H1 (cell line): ENCODE data around the gene SCN2B. TPM values are rescaled to one million over a fixed set of nuclear protein-coding genes. Genes with fewer than 3 reads are reported as not detected.

Source experiments
- SP2 ChIP-seq: IDR thresholded peaks from 2 replicates; pipeline ENCODE4 v1.6.1; 2012; ENCODE audit warnings: mild to moderate bottlenecking, low read length, inconsistent platforms
- polyA plus RNA-seq, 7 experiments: library from polyadenylated mRNA; depleted of rRNA in 3 of 7; stranded (reverse) in 5 of 7; unstranded in 2 of 7; fragments of >200 nt in 5 of 7; fragments of 200-250 nt in 2 of 7; gene quantifications; 1 replicate in 5 of 7; 2 replicates in 1 of 7; 4 replicates in 1 of 7; pipeline versions ENCODE4 v1.2.1 to v1.2.3, GENCODE V29; 2011 to 2013; ENCODE audit warnings: missing spikeins in 2 of 7, mixed read lengths in 2 of 7
- total RNA-seq: library from RNA; stranded (reverse); fragmentation: NEBNext Ultra II Directional; extraction: Animal tissue kit (Norgen Biotek cat#: 25700); gene quantifications from 2 replicates; pipeline ENCODE4 v1.2.1, GENCODE V29; 2021

SCN2B gene
- total and polyA plus RNA-seq, 2 of the 8 experiments (the other 6 are each of a cell fraction or from before 2014, with no cell fraction given), result 0.14 to 0.24 TPM

DNA sequence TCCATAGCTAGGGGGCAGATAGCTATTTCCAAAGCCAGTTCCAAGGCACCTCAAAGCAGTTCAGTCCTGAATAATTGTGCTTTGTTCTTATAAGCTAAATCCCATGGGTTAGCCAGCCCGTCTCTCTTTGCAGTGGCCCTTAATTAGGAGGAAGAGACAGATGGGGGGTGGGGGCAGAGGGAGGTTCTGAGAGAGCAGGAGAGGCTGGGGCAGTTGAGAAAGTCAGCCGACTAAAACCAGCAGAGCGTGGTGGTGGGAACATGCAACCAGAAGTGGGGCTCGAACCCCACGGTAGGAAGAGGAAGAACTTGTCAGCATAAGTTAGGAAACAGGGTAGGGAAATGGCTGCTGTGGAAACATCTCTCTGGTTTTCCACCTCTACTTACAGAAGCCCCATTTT, 12.9 kb downstream of the SCN2B start (continued):
- no peak for TF ChIP-seq SP2
- TF ChIP-seq, all 59 proteins: peak for 0
